GF-D8 (cell line): ENCODE measurements around the gene NPIPB2.
"Not testable (repeated sequence)": the region's sequence is repeated elsewhere in the genome, so short reads cannot be mapped to it uniquely, and the experiment has no call there.

ENCODE experiments used
- DNase-seq: peaks from one replicate; lab custom pipeline; 2025; lab: John Stamatoyannopoulos, UW

Gene NPIPB2

DNA sequence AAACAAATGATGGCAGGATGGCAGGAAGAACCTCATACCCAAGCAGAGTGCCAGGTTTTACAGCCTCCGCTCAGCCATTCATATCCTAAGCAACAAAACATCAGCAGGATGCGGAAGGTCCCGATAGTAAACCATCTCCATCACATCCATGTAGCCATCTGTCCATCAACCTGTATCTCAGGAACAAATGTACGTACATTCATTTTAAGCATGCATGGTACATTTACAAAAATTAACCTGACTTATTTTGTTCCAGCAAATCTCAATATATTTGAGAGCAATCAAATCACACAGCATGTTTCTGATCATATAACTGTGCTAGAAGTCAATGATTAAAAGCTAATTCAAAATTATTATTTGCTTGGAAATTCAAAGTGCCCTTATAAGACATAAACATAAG lies at the start of gene NPIPB2:
TSS of gene NPIPB2 (minus strand) at position 101 of the 400 bp plus-strand sequence. CDS start at position 101, 0 bp downstream.
- DNase-seq = not testable (repeated sequence)

GRCh38 chr16:11990702-11991390 lies 49.0 kb upstream of the NPIPB2 start:
- DNase-seq = no peak

DNA sequence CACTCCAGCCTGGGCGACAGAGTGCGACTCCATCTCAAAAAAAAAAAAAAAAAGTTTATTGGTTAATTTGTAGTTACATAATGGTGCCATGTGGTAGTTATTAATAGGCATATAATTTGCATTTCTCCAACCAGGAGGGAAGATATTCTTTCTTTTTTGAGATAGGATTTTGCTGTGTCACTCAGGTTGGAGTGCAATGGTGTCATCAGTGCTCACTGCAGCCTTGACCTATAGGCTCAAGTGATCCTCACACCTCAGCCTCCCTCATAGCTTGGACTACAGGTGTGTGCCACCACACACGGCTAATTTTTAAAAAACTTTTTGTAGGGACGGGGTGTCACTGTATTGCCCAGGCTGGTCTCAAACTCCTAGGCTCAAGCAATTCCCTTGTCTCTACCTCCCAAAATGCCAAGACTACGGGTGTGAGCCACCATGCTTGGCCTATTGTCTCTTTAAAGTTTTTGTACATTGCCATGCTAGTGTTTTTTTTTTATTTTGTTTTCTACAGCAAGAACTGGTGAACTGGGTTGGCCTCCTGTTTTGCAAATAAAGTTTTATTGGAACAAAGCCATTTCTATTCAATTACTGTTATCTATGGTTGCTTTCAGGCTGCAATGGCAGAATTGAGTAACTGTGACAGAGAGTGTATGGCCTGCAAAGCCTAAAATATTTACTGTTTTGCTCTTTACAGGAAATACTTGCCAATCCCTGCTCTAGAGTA lies 46.6 kb upstream of the NPIPB2 start:
- DNase-seq = no peak

- DNase-seq = no peak
Observed at GRCh38 chr16:11986521-11987057, 44.7 kb upstream of the NPIPB2 start.

DNA sequence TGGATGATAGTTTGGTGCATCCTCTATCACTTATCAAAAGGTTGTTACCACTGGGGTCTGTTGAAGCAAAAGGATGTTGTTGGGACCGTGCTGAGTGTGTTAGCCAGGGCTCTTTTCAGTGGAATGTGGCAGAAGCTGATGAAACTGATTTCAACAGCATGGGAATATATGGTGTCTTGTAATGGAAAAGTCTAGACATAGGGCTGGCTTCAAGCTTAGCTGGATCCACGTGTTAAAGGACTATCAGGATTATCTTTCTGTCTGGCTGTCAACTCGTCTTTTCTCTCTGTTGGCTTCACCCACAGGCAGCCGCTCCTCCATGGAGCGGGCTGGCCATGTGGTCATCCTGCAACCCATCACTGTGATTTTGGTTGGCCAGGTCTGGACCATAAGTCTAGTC lies 43.4 kb upstream of the NPIPB2 start:
- no peak for DNase-seq

DNA sequence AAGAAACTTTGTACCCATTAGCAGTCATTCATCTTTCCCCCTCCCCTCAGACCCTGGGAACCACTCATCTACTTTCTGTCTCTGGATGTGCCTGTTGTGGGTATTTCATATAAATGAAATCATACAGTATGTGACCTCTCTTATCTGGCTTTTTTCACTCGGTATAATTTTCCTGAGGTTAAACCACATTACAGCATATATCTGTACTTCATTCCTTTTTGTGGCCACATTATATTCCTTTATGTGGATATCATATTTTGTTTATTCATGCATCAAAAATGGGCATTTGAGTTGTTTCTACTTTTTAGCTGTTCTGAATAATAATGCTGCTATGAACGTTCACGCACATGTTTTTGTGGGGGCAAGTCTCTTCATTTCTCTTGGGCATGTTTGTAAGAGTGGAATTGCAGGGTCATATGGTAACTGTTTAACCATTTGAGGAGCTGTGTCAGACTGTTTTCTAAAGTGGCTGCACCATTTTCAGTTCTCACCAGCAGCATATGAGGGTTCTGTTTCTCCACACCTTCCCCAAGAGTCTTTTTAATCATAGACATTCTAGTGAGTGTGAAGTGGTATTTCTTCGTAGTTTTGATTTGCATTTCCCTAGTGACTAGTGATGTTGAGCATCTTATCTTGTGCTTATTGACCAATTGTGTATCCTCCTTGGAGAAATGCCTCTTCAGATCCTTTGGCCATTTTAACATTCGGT lies 38.4 kb upstream of the NPIPB2 start:
- no peak for DNase-seq

DNA sequence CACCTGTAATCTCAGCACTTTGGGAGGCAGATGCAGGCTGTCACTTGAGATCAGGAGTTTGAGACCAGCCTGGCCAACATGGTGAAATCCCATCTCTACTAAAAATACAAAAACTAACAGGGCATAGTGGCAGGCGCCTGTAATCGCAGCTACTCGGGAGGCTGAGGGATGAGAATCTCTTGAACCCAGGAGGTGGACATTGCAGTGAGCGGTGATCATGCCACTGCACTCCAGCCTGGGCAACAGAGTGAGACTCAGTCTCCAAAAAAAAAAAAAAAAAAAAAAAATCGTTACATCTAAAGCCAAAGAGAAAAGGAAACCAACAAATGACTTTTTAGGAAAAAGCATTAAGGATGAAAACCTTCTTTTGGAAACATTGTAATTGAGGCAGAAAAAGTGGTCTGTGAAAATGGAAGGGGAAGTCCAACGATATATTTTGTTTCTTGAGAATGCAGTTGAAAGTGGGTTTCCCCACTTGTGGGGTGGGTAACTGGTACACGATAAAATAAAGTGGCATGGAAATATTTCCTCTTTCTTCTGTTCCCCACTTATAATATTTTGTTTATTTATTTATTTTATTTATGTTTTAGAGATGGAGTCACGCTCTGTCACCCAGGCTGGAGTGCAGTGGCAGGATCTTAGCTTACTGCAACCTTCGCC lies 37.3 kb upstream of the NPIPB2 start:
- DNase-seq = no peak

DNA sequence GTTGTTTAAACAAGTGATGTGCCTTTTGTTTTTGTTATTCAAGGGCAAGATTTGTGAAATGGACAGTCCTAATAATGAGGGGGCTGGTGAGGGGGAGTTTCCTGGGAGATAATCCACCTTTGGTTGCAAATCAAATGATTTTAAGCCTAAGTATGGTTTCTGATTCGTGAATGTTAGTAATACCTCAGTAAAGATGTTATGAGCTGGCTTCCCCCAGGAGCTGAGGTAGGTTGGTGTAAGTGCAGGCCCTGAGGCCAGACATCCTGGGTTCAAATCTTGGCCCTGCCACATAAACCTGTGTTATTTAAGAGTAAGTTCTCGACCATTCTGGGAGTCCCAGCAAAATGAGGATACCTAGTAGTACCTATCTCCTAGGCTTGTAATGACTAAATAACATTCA lies 36.2 kb upstream of the NPIPB2 start:
- no peak for DNase-seq

DNA sequence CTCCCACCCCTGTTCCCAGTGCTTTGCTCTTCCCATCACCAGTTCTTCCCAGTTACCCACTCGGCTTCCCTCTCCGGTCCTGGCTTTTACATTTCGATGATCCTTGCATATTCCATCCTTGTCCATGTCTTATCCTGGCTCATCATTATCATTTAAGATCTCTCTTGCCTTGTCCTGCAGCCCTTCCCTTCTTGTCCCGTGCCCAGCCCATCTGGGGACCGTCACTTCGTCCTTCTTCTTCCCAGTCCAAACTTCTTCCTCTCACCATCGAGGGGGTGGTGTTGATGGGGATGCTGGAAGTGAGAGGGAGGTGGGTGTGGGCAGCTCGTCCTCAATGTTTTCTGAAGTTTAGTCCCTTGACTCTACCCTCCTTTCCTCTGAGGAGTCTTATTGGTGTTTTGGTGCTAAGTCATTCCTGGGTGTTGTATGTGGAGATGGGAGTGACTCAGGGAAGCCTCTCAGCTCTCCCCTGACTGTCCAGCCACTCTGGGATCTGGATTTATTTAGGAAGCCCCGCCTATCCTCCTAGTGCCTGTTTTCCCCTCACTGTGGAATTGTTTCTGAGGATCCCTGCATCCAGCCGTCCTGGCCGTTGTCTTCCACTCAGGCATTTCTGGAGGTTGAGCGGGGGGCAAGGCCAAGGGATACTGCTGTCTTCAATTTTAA lies 35.7 kb upstream of the NPIPB2 start:
- DNase-seq = no peak

- no peak for DNase-seq
Observed at GRCh38 chr16:11976850-11977375, 35.1 kb upstream of the NPIPB2 start.

- no peak for DNase-seq
Observed at GRCh38 chr16:11973070-11973469, 31.2 kb upstream of the NPIPB2 start.

GRCh38 chr16:11972128-11972527 lies 30.3 kb upstream of the NPIPB2 start:
- no peak for DNase-seq

- DNase-seq = not testable (repeated sequence)
Observed at GRCh38 chr16:11970292-11970691, 28.4 kb upstream of the NPIPB2 start.

DNA sequence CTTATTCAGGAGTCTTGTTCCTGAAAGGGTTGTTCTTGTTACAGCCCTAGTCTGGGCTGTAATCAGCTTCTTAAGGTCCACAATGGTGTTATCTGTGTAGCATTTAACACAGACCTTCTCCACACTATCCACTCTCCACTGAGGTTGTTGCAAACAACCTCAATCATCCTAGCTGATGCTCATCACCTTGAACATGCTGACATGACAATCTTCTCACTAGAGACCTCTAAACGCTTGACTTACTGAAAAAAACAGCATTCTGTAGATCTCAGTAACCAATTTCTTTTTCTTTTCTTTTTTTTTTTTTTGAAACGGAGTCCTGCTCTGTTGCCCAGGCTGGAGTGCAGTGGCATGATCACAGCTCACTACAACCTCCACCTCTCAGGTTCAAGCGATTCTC lies 26.7 kb upstream of the NPIPB2 start:
- no peak for DNase-seq

DNA sequence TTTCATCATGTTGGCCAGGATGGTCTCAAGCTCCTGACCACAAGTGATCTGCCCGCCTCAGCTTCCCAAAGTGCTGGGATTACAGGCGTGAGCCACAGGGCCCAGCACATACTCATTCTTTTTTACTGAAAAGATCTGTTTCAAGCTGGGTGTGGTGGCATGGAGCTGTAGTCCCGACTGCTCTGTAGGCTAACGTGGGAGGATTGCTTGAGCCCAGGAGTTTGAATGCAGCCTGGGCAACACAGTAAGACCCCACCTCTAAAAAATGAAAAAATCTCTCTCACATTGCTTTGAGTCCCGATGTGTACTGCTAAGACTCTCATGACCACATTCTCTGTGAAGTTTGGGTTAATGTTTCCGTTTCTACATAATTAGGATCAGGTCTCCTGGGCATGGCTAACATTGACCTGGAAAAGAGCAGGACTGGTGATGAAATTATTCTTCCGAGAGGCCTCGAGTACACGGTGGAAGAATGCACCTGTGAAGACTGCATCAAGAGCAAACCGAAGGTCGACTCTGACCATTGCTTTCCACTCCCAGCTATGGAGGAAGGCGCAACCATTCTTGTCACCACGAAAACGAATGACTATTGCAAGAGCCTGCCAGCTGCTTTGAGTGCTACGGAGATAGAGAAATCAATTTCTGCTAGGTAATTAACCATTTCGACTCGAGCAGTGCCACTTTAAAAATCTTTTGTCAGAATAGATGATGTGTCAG lies 25.5 kb upstream of the NPIPB2 start:
- DNase-seq = no peak

GRCh38 chr16:11966173-11966572 lies 24.3 kb upstream of the NPIPB2 start:
- DNase-seq = no peak

- DNase-seq = no peak
Observed at GRCh38 chr16:11964761-11965551, 23.1 kb upstream of the NPIPB2 start, which contains the start of gene TNFRSF17. Gene TNFRSF17, plus strand, starts transcription at chr16:11965210. Its CDS starts 115 bp downstream, at chr16:11965325.

DNA sequence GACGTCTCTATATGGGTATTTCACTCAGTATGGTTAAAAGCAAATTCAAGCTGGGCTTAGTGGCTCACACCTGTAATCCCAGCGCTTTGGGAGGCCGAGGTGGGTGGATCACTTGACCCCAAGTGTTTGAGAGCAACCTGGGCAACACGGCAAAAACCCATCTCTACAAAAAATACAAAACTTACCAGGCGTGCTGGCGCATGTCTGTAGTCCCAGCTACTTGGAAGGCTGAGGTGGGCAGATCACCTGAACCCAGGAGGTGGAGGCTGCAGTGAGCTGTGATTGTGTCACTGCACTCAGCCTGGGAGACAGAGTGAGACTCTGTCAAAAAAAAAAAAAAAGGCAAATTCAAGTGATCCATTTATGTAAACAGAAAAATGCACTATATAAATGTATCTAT lies 21.9 kb upstream of the NPIPB2 start:
- DNase-seq = no peak

DNA sequence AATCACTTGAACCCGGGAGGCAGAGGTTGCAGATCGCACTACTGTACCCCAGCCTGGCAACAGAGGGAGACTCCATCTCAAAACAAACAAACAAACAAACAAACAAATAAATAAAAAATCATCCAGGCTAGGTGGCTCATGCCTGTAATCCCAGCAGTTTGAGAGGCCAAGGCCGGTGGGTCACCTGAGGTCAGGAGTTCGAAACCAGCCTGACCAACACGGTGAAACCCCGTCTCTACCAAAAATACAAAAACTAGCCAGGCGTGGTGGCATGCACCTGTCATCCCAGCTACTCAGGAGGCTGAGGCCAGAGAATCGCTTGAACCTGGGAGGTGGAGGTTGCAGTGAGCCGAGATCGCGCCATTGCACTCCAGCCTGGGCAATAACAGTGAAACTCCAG lies 21.1 kb upstream of the NPIPB2 start:
- not testable (repeated sequence) for DNase-seq

DNA sequence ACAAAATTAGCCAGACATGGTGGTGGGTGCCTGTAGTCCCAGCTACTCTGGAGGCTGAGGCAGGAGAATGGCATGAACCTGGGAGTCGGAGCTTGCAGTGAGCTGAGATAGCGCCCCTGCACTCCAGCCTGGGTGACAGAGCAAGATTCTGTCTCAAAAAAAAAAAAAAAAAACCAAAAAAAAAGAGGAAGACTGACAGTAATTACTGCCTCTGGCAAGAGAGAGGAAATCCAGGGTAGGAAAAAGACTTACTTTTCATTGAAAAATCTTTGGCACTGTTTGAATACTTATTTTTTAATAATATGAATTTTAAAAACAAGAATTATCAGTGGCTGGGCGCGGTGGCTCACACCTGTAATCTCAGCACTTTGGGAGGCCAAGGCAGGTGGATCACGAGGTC lies 20.6 kb upstream of the NPIPB2 start:
- DNase-seq = not testable (repeated sequence)
